B cell (primary cell): Measurements from ENCODE around the gene GPR148. TPM values are rescaled to one million over a fixed set of nuclear protein-coding genes. Genes with fewer than 3 reads are reported as not detected.

Experiments
- ATAC-seq: fragments of 200-7000 bp; cut with Tn5 transposase; one replicate; pipeline ENCODE4 v1.10.0; 2021; ENCODE audit warnings: low read depth, mild to moderate bottlenecking, moderate number of reproducible peaks, moderate library complexity
- CTCF ChIA-PET: fragments of 350-600 bp; sonication (Branson Sonifier 250); formaldehyde crosslinking; loops from one replicate; lab custom pipeline; 2021; ENCODE audit warnings: antibody characterized with exemption, inconsistent platforms; lab: Charles Lee
- POLR2A ChIA-PET: fragments of 350-600 bp; sonication (Branson Sonifier 250); formaldehyde crosslinking; loops from one replicate; lab custom pipeline; 2021; ENCODE audit warnings: antibody characterized with exemption; lab: Charles Lee
- DNase-seq: peaks from one replicate; pipeline ENCODE4 v3.0.0; 2013
- H2AFZ ChIP-seq: 2 replicates; pipeline ENCODE4 v1.6.1; 2012; ENCODE audit warnings: mild to moderate bottlenecking, low read depth, low read length; ENCODE audit not compliant: insufficient read depth, poor library complexity, severe bottlenecking
- H3K27ac ChIP-seq, 2 donors: 1 replicate in 1 of 2; 2 replicates in 1 of 2; pipeline ENCODE4 v1.5.1; 2012 to 2013; ENCODE audit warnings: low read length in 2 of 2, mild to moderate bottlenecking in 2 of 2, moderate library complexity in 1 of 2
- H3K27me3 ChIP-seq, 4 experiments: fragments of 200-600 bp in 1 of 4; sonication (generic) in 1 of 4; replicated peaks in 1 of 4; 1 replicate in 2 of 4; 2 replicates in 2 of 4; pipeline versions ENCODE4 v1.6.1 to v1.7.0; 2013 to 2016; ENCODE audit warnings: low read length in 3 of 4, mild to moderate bottlenecking in 2 of 4, mixed read lengths in 1 of 4, moderate library complexity in 1 of 4; ENCODE audit not compliant: insufficient read depth in 4 of 4, control insufficient read depth in 3 of 4; ENCODE audit errors: control extremely low read depth in 1 of 4
- H3K36me3 ChIP-seq, 2 experiments: replicated peaks in 1 of 2; 1 replicate in 1 of 2; 2 replicates in 1 of 2; pipeline versions ENCODE4 v1.6.1 to v1.7.1; 2013; ENCODE audit warnings: low read length in 1 of 2; ENCODE audit not compliant: insufficient read depth in 2 of 2, control insufficient read depth in 1 of 2; ENCODE audit errors: control extremely low read depth in 1 of 2, extremely low read depth in 1 of 2
- H3K4me1 ChIP-seq, 2 donors: fragments of 200-600 bp in 1 of 2; sonication (generic) in 1 of 2; 1 replicate in 1 of 2; 2 replicates in 1 of 2; pipeline versions ENCODE4 v1.5.1 to v1.6.1; 2013 to 2017; ENCODE audit warnings: low read length in 2 of 2; ENCODE audit not compliant: control insufficient read depth in 2 of 2, insufficient read depth in 2 of 2
- H3K4me2 ChIP-seq: replicated peaks from 2 replicates; pipeline ENCODE3; 2012; ENCODE audit warnings: mild to moderate bottlenecking, low read depth, low read length; ENCODE audit not compliant: poor library complexity, severe bottlenecking
- H3K4me3 ChIP-seq, 5 experiments: fragments of 200-600 bp in 1 of 5; sonication (generic) in 1 of 5; 1 replicate in 3 of 5; 2 replicates in 2 of 5; pipeline versions ENCODE4 v1.5.1 to v1.7.0; 2011 to 2016; ENCODE audit warnings: low read length in 4 of 5, mild to moderate bottlenecking in 4 of 5, low read depth in 2 of 5, control low read depth in 1 of 5, moderate library complexity in 1 of 5; ENCODE audit not compliant: insufficient read depth in 1 of 5; ENCODE audit errors: control extremely low read depth in 1 of 5, extremely low read depth in 1 of 5
- H3K79me2 ChIP-seq: fragments of 200-600 bp; sonication (generic); one replicate; pipeline ENCODE4 v1.6.0; 2016; ENCODE audit warnings: low read length; ENCODE audit not compliant: control insufficient read depth, insufficient read depth
- H3K9ac ChIP-seq: fragments of 200-600 bp; sonication (generic); 2 replicates; pipeline ENCODE4 v1.6.1; 2017; ENCODE audit warnings: mild to moderate bottlenecking, low read length, moderate library complexity
- H3K9me3 ChIP-seq, 3 donors: one replicate each; pipeline versions ENCODE4 v1.6.1 to v1.7.1; 2013; ENCODE audit warnings: low read length in 2 of 3; ENCODE audit not compliant: control insufficient read depth in 2 of 3, insufficient read depth in 1 of 3; ENCODE audit errors: control extremely low read depth in 1 of 3
- H4K20me1 ChIP-seq: 2 replicates; pipeline ENCODE4 v1.6.0; 2012; ENCODE audit warnings: mild to moderate bottlenecking, low read length; ENCODE audit not compliant: insufficient read depth, control insufficient read depth, poor library complexity, severe bottlenecking
- H3K27ac Mint-ChIP-seq: one replicate; pipeline ENCODE4 v1.8.0; 2021; ENCODE audit warnings: mixed read lengths
- H3K27me3 Mint-ChIP-seq: one replicate; pipeline ENCODE4 v1.8.0; 2021; ENCODE audit warnings: mixed read lengths
- H3K4me1 Mint-ChIP-seq: one replicate; pipeline ENCODE4 v1.8.0; 2021; ENCODE audit warnings: mixed read lengths
- H3K4me3 Mint-ChIP-seq: one replicate; pipeline ENCODE4 v1.8.0; 2021; ENCODE audit warnings: mixed read lengths
- H3K9me3 Mint-ChIP-seq: one replicate; pipeline ENCODE4 v1.8.0; 2022; ENCODE audit warnings: mixed read lengths; ENCODE audit not compliant: insufficient read depth
- CTCF ChIP-seq: fragments of 200-600 bp; IDR thresholded peaks from one replicate; pipeline ENCODE4 v1.8.0; 2022; ENCODE audit warnings: antibody characterized with exemption, mild to moderate bottlenecking
- EZH2 ChIP-seq: IDR thresholded peaks from 2 replicates; pipeline ENCODE4 v1.6.1; 2012; ENCODE audit warnings: borderline replicate concordance, low read depth, mild to moderate bottlenecking, moderate library complexity, low read length; ENCODE audit not compliant: insufficient read depth, poor library complexity, severe bottlenecking
- WGBS: methylation state at CpG from one replicate; pipeline ENCODE4 v1.1.5; 2013; ENCODE audit warnings: missing lambda C conversion rate; ENCODE audit not compliant: insufficient coverage; 5-methylcytosine and 5-hydroxymethylcytosine counted together
- intact Hi-C: fragments of 100-400 bp; cut with micrococcal nuclease; formaldehyde crosslinking; loops from one replicate; pipeline ENCODE4 v1.10.0; 2022
- polyA plus RNA-seq: library from polyadenylated mRNA; depleted of rRNA; stranded (reverse); fragments of >200 nt; gene quantifications from 2 replicates; pipeline ENCODE4 v1.2.3, GENCODE V29; 2012
- total RNA-seq, 2 donors: library from RNA; stranded (reverse); fragments of 120-200 nt in 1 of 2; gene quantifications; 1 replicate in 1 of 2; 2 replicates in 1 of 2; pipeline versions ENCODE4 v1.2.3 to v1.2.4, GENCODE V29; 2013 to 2022

The GPR148 gene
- total and polyA plus RNA-seq, 2 donors (not counting 1 experiment from before 2014, with no cell fraction given): not detected

DNA sequence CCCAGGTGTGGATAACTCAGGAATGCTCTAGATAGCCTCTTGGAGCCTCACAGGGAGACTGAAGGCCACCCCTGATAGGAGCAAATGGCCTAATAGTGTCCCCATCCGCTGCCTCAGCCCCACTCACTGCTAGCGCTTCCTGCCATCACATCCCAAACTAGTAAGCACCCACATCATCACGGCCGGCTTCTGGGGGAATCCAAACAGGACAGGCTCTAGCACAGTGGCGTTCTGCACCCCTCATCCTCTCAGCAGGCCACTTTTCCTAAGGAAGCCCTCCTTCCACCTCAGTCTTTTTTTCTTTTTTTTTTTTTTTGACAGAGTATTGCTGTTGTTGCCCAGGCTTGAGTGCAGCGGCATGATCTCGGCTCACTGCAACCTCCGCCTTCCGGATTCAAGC lies 20.2 kb downstream of the GPR148 start:
- H3K4me1 Mint-ChIP-seq: no peaks in the 10 kb centered on the region
- ChIA-PET POLR2A (no interaction called here), CTCF (no interaction called here)
- H3K9me3 Mint-ChIP-seq: no peaks in the 10 kb centered on the region
- H3K4me1 ChIP-seq: no peaks in the 10 kb centered on the region
- no peak overlapping the region for H3K27ac Mint-ChIP-seq
- no peak overlapping the region for H3K4me2 ChIP-seq
- peaks cover 18% of the 10 kb centered on the region for H3K27me3 Mint-ChIP-seq
- H3K4me3 ChIP-seq: no peak overlapping the region
- H3K9me3 ChIP-seq: peaks cover 0 to 9% (median 0%) of the 10 kb centered on the region in 3 donors
- no peak overlapping the region for H3K27ac ChIP-seq
- H3K79me2 ChIP-seq: no peaks in the 10 kb centered on the region
- intact Hi-C loops: no loop called here
- no peak overlapping the region for H3K4me3 Mint-ChIP-seq
- H3K9ac ChIP-seq: no peak overlapping the region
- no peaks in the 10 kb centered on the region for H4K20me1 ChIP-seq
- 92% methylated on average over 5 of the region's 9 CpGs for WGBS
- ATAC-seq (no peak), DNase-seq (no peak)
- no peaks in the 10 kb centered on the region for H3K36me3 ChIP-seq
- H3K27me3 ChIP-seq: peaks cover 0 to 3% (median 0%) of the 10 kb centered on the region in 4 experiments
- no peak overlapping the region for H2AFZ ChIP-seq
- TF ChIP-seq CTCF (no peak), EZH2 (no peak)

DNA sequence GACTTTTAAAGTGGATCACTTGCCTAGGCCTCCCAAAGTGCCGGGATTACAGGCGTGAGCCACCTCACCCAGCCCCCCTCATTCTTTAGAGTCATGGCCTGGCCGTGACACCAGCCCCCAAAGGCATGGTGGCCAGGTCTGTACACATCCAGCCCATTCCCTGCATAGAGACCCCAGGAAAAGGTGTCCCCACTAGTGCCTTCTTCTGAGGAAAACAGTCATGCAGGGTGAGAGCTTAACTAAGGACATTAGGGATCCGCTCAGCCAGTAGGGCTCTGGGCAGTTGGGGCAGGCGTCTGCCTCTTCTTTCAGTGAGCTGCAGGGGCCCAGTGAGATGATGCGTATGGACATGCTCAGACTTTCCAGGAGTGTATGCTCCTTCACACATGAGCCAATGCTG lies 20.8 kb downstream of the GPR148 start:
- POLR2A ChIA-PET: interaction anchor here (0.6 kb wide), 1 partner anchor 40 kb away, joined by 3 read pairs; no protein-coding TSS in a partner anchor
- no peaks in the 10 kb centered on the region for H3K4me1 Mint-ChIP-seq

More for the DNA sequence above, 20.8 kb downstream of the GPR148 start:
- no peak overlapping the region for H3K4me3 Mint-ChIP-seq
- H3K27ac Mint-ChIP-seq: no peak overlapping the region
- H3K9ac ChIP-seq: no peak overlapping the region
- H3K36me3 ChIP-seq: no peaks in the 10 kb centered on the region
- no peaks in the 10 kb centered on the region for H3K79me2 ChIP-seq
- H3K9me3 Mint-ChIP-seq: no peaks in the 10 kb centered on the region
- H3K4me1 ChIP-seq: no peaks in the 10 kb centered on the region
- peaks cover 0 to 3% (median 0%) of the 10 kb centered on the region in 4 experiments for H3K27me3 ChIP-seq
- H3K9me3 ChIP-seq: peaks cover 0 to 4% (median 0%) of the 10 kb centered on the region in 3 donors
- H3K4me3 ChIP-seq: no peak overlapping the region
- 94% methylated on average over 6 of the region's 6 CpGs for WGBS
- CTCF ChIA-PET: no interaction called here
- TF ChIP-seq EZH2 (no peak), CTCF (no peak)
- no peak overlapping the region for H3K4me2 ChIP-seq
- ATAC-seq (no peak), DNase-seq (no peak)
- no peak overlapping the region for H3K27ac ChIP-seq
- peaks cover 20% of the 10 kb centered on the region for H3K27me3 Mint-ChIP-seq
- no peak overlapping the region for H2AFZ ChIP-seq
- H4K20me1 ChIP-seq: no peaks in the 10 kb centered on the region
- intact Hi-C loops: no loop called here
